ENCODE results near the gene C1QA. TPM values are rescaled to one million over a fixed set of nuclear protein-coding genes. Genes with fewer than 3 reads are reported as not detected.

Gene C1QA
- total RNA-seq, 1 donor from 2014 or later = 109 TPM

Small RNA genes within 50 kb of the gene (microRNA-seq; reads per million reads assigned to microRNA genes)
- gene MIR6127 = not detected

Other genes with a start within 250 kb of the C1QA start
- 25.8 TPM for gene ZBTB40, start 184.8 kb upstream of the C1QA start, total RNA-seq
- gene EPHA8, start 73.1 kb upstream of the C1QA start, total RNA-seq = not detected
- 126 TPM for gene C1QC, start 7.0 kb downstream of the C1QA start, total RNA-seq
- gene C1QB, start 16.6 kb downstream of the C1QA start, total RNA-seq = 122 TPM
- gene EPHB2, start 74.2 kb downstream of the C1QA start, total RNA-seq = 22.6 TPM

Measured in sciatic nerve (tissue), 1 donor.